SK-N-SH (cell line): Measurements from ENCODE around the gene RAB11FIP5.

Experiments
- CTCF ChIP-seq: fragments of 200-600 bp; sonication (generic); IDR thresholded peaks from 2 replicates; pipeline ENCODE4 v1.6.1; 2017; ENCODE audit warnings: antibody characterized with exemption, mild to moderate bottlenecking, moderate library complexity
- EP300 ChIP-seq, 2 experiments: IDR thresholded peaks; 2 replicates each; pipeline versions ENCODE4 v1.4.0 to v1.6.1; 2012; ENCODE audit warnings: borderline replicate concordance in 1 of 2, low read depth in 1 of 2, low read length in 1 of 2
- POLR2AphosphoS5 ChIP-seq: IDR thresholded peaks from 2 replicates; pipeline ENCODE4 v1.6.1; 2012; ENCODE audit warnings: low read depth, low read length
- RAD21 ChIP-seq: IDR thresholded peaks from 2 replicates; pipeline ENCODE4 v1.6.1; 2012; ENCODE audit warnings: mild to moderate bottlenecking, low read length
- SMC3 ChIP-seq: IDR thresholded peaks from 2 replicates; pipeline ENCODE4 v1.6.1; 2012; ENCODE audit warnings: low read depth, low read length, improper control_type of control experiment
- TCF12 ChIP-seq: IDR thresholded peaks from 2 replicates; pipeline ENCODE4 v1.4.0; 2012
- TF ChIP-seq, protein P1 (sequence below): fragments of 150-350 bp; IDR thresholded peaks from 2 replicates; pipeline ENCODE4 v1.6.1; 2016; ENCODE audit warnings: mild to moderate bottlenecking, low read depth, low read length

DNA sequence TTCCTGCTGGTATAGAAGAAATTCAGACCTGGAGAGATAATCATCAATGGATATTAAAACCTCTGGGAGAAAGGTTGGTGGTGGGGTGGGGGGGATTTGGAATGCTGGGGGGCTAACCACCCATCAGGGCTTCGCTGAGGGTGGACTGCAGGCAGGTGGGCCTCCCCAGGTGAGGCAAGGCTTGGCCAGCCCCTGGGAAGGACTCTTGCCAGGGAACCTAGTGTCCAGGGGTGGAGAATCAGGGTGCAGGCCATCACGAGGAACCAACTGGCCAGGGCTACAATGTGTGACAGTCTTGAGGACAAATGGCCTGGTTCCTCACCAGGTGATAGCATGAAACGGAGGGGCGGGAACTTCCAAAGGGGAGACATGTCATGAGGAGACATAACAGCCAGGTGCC lies 11.8 kb downstream of the RAB11FIP5 start:
- TF ChIP-seq POLR2AphosphoS5: no peak
- no peak for TF ChIP-seq CTCF
- TF ChIP-seq EP300 (IDR thresholded peaks at IDR 0.05; ENCODE audit: borderline replicate concordance in 1 of 2, low read depth in 1 of 2, low read length in 1 of 2): no peak
- TF ChIP-seq RAD21: no peak
- TF ChIP-seq TCF12: no peak
- no peak for TF ChIP-seq SMC3
- TF ChIP-seq, protein P1, sequence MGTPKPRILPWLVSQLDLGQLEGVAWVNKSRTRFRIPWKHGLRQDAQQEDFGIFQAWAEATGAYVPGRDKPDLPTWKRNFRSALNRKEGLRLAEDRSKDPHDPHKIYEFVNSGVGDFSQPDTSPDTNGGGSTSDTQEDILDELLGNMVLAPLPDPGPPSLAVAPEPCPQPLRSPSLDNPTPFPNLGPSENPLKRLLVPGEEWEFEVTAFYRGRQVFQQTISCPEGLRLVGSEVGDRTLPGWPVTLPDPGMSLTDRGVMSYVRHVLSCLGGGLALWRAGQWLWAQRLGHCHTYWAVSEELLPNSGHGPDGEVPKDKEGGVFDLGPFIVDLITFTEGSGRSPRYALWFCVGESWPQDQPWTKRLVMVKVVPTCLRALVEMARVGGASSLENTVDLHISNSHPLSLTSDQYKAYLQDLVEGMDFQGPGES: no peak
